Right lobe of liver (tissue), 4 donors: ENCODE results near the gene SYPL1.

ENCODE experiments used
- CTCF ChIP-seq, 4 donors: fragments of 200-600 bp in 3 of 4; fragments of 450-650 bp in 1 of 4; IDR thresholded peaks; one replicate each; pipeline versions ENCODE4 v1.5.1 to v1.8.0; 2016 to 2022; ENCODE audit warnings: antibody characterized with exemption in 4 of 4, mild to moderate bottlenecking in 2 of 4
- POLR2A ChIP-seq: fragments of 450-650 bp; IDR thresholded peaks from one replicate; pipeline ENCODE4 v1.6.1; 2017; ENCODE audit warnings: antibody characterized with exemption, mild to moderate bottlenecking
- donor health status: DM: no; HTN: no; CAD: no.
- donor health status: DM: no; HTN: no; CAD: no.
- donor health status: DM: no; HTN: yes; CAD: no.

- TF ChIP-seq CTCF (IDR thresholded peaks at IDR 0.05) (no peak), POLR2A (no peak)
Measured at GRCh38 chr7:106089647-106090046, 22.5 kb downstream of the SYPL1 start.
